SHP77 treated with DMSO at 0.1 percent for 48 hours (cell line): Measurements from ENCODE around the gene TMEM126A.
"Not testable (repeated sequence)": the region's sequence is repeated elsewhere in the genome, so short reads cannot be mapped to it uniquely, and the experiment has no call there.

Experiments
- DNase-seq: peaks from one replicate; lab custom pipeline; 2025; lab: John Stamatoyannopoulos, UW

The TMEM126A gene

GRCh38 chr11:85658180-85658579 is 10.4 kb downstream of the TMEM126A start:
- no peak for DNase-seq

- DNase-seq, result no peak
These were observed 14.4 kb downstream of the TMEM126A start for GRCh38 chr11:85661972-85662664.

GRCh38 chr11:85663080-85663752 is 15.4 kb downstream of the TMEM126A start:
- DNase-seq, result no peak

- no peak for DNase-seq
These were observed 16.2 kb downstream of the TMEM126A start for GRCh38 chr11:85663753-85664614.

- peak; percentile 79 for DNase-seq
These were observed 17.1 kb downstream of the TMEM126A start, which contains the start of gene CREBZF for GRCh38 chr11:85664615-85665481. TSS of gene CREBZF (minus strand) at chr11:85665129. CDS start at chr11:85664875, 254 bp downstream.

- DNase-seq, result no peak
These were observed 18.0 kb downstream of the TMEM126A start for GRCh38 chr11:85665733-85666132.

- no peak for DNase-seq
These were observed 18.9 kb downstream of the TMEM126A start for GRCh38 chr11:85666687-85667086.

GRCh38 chr11:85668157-85668556 is 20.4 kb downstream of the TMEM126A start:
- no peak for DNase-seq

GRCh38 chr11:85670949-85671663 is 23.3 kb downstream of the TMEM126A start:
- DNase-seq, result not testable (repeated sequence)

- no peak for DNase-seq
These were observed 24.5 kb downstream of the TMEM126A start for GRCh38 chr11:85672105-85672902.

GRCh38 chr11:85673393-85673792 is 25.6 kb downstream of the TMEM126A start:
- DNase-seq, result no peak

GRCh38 chr11:85679576-85679975 is 31.8 kb downstream of the TMEM126A start:
- DNase-seq, result no peak

GRCh38 chr11:85680897-85681296 is 33.1 kb downstream of the TMEM126A start:
- no peak for DNase-seq

GRCh38 chr11:85682330-85683305 is 34.9 kb downstream of the TMEM126A start:
- peak; percentile 65 for DNase-seq

- peak; percentile 46 for DNase-seq
These were observed 37.5 kb downstream of the TMEM126A start for GRCh38 chr11:85685125-85685819.

GRCh38 chr11:85685820-85686459 is 38.2 kb downstream of the TMEM126A start, which contains the start of gene CCDC89:
TSS of gene CCDC89 (minus strand) at chr11:85686195. CDS start at chr11:85686130, 65 bp downstream.
- peak; percentile 99 for DNase-seq

GRCh38 chr11:85694385-85694980 is 46.7 kb downstream of the TMEM126A start:
- DNase-seq, result peak; percentile 17
